Neural progenitor cell (in vitro differentiated cells): ENCODE measurements around the gene RELL1.

Experiments
- EZH2 ChIP-seq: fragments of 200-600 bp; sonication (generic); IDR thresholded peaks from 2 replicates; pipeline ENCODE4 v1.6.1; 2017; ENCODE audit warnings: antibody characterized with exemption, mild to moderate bottlenecking, moderate library complexity
- EZH2phosphoT487 ChIP-seq: fragments of 200-600 bp; sonication (generic); IDR thresholded peaks from 2 replicates; pipeline ENCODE4 v1.6.1; 2017; ENCODE audit warnings: antibody characterized with exemption
- TF ChIP-seq, protein P1 (sequence below): fragments of 200-600 bp; sonication (generic); IDR thresholded peaks from 2 replicates; pipeline ENCODE4 v1.5.1; 2017; ENCODE audit warnings: antibody characterized with exemption, mild to moderate bottlenecking

- TF ChIP-seq, protein P1, sequence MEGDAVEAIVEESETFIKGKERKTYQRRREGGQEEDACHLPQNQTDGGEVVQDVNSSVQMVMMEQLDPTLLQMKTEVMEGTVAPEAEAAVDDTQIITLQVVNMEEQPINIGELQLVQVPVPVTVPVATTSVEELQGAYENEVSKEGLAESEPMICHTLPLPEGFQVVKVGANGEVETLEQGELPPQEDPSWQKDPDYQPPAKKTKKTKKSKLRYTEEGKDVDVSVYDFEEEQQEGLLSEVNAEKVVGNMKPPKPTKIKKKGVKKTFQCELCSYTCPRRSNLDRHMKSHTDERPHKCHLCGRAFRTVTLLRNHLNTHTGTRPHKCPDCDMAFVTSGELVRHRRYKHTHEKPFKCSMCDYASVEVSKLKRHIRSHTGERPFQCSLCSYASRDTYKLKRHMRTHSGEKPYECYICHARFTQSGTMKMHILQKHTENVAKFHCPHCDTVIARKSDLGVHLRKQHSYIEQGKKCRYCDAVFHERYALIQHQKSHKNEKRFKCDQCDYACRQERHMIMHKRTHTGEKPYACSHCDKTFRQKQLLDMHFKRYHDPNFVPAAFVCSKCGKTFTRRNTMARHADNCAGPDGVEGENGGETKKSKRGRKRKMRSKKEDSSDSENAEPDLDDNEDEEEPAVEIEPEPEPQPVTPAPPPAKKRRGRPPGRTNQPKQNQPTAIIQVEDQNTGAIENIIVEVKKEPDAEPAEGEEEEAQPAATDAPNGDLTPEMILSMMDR = no peak
- TF ChIP-seq EZH2 = no peak
- no peak for TF ChIP-seq EZH2phosphoT487
These were observed 53.3 kb downstream of the RELL1 start for GRCh38 chr4:37632836-37633235.
